Stimulated activated CD8-positive, alpha-beta memory T cell treated with anti-CD3 and anti-CD28 coated beads, Interleukin-4, amount 100 ng/mL, for 4 hours (primary cell): ENCODE data around the gene NXPH4.
A peak's percentile ranks its signal among the peaks of the same experiment; 100 is the strongest.

ENCODE experiments used
- DNase-seq, 2 donors: peaks; one replicate each; pipeline ENCODE4 v3.0.0-alpha.2; 2020; ENCODE audit warnings: low read depth in 2 of 2, low spot score in 1 of 2

The NXPH4 gene

DNA sequence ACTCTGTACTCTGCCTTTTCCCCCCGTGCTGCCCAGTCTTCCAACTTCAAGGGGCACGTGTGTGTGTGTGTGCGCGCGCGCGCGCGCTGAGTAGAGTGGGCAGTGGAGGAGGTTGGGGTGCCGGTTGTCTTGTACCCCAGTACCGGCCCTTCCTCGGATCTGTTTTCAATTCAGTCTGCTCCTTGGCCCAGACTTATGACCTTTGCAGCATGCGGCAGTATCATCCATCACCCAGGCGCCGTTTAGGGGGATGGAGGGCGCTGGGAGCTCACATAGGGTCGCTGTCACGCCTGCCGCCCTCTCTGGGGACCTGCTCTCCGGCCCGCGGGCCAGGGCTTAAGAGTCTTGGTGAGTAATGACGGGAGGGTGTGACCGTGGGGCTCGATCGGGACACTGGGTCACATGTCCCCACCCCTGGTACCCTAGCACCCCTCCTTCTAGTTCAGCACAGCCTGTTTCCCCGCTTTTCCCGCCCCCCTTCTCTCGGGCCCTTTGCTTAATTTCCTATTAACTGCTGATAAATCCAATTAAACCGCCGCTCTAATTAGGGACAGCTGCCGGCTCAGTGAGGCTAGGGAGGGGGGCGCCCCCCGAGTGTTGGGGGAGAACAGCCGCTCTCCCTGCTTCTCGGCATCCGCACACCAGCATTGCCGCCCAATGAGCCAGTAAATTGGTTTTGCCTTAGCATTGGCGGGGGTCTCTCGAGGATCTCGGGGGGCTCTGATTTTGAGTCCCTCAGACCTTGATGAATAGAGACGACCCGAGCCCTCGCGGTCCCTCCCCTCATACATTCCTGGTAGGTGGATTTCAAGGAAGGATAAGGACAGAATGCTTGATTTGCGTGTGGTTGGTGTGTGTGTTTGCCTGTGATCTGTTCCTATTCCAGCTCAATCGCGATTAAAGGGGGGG lies 25.1 kb downstream of the NXPH4 start:
- no peak for DNase-seq

DNA sequence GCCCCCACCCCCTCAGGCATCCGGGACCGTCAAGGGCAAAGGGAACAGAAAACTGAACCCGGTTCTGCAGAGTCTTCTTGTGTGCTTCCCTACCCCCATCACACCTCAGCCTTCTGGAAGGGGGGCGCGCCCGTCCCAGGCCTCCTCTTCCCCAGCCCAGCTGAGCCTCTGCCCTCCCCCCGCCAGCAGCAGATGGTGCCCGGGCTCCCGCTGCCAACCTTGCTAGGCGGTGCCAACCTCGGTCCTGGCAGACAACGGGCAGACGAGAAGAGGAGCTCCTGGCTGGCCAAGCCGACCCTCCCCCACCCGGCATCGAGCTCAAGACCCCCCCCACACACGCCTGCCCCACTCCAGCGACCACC lies 25.7 kb downstream of the NXPH4 start:
- no peak for DNase-seq

DNA sequence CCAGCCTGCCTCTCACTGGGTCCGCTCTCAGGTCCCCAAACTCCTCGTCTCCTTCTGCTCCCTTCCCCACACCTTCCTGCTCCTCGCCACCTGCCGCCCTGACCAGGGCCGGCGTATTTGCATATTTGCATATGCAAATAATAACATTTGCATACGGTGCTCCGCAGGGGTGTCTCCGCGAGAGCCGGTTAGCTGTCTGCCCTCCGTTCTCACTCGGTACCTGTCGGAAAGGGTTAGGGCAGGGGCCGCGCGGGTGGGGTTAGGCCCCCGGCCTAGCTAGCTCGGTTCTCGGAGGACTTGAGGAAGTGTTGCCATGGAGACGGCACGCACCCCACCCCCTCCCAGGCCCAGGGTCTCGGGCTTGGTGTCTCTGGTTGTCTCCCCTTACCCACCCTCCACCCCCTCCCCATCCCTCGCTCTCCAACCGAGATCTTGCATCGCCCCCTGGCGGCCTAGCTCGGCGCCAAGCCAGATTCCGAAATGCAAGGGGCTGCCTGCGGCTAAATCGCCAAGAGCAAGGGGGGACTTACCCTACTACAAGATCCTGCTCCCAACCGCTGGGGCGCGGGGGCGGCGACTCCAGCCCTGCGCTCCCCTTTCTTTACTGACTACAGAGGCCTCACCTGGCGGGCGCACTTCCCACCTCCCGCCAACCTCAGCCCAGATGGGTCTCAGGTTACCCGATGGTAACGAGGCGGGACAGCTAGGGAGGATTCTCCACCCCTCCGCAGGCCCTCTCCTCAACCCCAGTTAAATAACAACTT lies 26.3 kb downstream of the NXPH4 start:
- no peak for DNase-seq

DNA sequence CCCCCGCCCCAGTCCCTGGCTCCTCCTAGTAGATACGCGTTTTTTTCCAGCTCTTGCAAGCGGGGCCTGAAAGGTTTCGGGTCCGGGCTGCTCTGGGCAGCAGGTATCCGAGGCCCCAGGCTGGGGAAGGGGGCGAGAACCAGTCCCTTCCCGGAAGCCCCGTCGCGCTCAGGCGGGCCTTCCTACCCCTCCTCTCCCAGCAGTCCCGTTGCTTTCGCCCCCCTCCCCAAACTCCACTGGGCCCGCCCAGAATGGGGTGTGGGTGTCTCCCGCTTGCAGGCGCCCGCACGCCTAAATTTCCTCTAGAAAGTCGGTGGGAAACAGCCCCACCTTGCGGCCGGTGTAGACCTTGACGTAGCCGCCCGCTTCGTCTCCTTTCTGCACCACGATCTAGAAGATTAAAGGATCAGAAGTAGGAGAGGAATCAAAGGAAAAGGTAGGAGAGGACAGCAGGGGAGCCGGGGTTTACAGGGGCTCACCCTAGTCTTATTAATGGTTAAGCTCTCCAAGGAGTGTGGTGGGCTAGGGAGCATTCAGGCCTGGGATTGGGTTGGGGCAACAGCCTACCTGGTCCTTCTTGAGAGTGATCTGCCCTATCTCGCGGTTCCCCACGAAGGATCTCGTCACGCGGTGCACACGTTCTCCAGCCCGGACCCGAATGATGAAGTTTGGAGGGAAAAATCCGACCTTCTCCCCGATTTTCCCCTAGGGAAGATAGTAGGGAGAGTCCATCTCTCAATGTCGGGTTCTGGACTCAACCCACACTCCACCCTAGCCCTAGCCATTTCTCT lies 27.1 kb downstream of the NXPH4 start:
- peak in 1 of 2 donors; percentile 78 for DNase-seq

DNA sequence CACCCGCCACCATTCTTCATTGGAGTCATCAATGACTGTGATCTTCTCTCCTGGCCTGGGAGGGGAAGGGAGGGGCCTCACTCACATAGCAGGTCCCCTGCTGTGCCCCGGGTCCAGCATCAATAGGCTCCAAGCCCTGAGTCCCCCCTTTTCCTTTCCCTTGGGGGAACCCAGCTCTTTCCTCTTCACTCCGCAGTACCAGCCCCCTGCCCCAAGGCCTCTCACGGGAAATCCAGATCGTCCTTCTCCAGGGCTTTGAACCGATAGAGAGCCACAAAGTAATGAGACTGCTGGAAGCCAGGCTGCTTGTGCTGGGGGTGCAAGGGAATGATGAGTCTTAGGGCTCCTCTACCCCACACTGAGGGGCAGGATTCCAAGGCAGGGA lies 27.7 kb downstream of the NXPH4 start:
- DNase-seq = no peak

- no peak for DNase-seq
Measured at GRCh38 chr12:57247041-57247440, 30.4 kb downstream of the NXPH4 start.

DNA sequence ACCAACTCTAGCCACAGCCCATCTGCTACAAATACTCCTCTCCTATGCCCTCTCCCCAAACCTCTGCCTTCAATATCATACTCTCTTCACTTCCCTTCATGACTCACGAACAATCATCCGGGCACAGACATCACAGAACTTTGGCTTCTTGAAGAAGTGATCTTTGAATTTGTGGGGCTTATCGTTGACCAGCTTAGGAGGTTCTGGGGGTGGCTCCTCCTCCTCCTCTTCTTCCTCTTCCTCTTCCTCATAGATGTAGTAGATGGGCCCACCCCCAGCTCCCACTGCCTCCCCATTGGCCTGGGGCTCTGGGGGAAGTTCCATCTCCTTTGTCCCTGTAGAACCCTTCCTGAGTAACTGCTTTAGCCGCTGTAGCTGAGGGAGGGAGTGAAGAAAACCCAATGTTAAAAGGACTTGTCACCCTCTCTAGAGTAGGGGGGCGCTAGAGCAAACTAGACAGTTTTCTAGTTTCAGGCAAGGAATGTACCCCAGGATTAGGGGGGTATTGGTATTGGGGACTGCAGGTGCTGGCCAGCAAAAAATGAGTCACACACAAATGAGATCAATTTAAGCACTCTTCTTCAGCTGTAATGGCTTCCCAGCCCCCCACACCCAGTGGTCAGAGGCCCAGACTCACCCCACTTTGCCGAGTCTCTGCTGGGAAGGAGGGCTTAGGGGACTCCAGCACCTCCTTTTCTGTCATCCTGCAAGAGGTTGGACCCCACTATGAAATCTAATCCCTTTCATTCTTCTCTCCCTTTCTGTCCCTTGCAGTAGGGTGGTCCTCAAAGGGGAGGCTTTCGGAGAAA lies 32.5 kb downstream of the NXPH4 start:
- DNase-seq = no peak

GRCh38 chr12:57250541-57250940 lies 33.9 kb downstream of the NXPH4 start:
- no peak for DNase-seq

DNA sequence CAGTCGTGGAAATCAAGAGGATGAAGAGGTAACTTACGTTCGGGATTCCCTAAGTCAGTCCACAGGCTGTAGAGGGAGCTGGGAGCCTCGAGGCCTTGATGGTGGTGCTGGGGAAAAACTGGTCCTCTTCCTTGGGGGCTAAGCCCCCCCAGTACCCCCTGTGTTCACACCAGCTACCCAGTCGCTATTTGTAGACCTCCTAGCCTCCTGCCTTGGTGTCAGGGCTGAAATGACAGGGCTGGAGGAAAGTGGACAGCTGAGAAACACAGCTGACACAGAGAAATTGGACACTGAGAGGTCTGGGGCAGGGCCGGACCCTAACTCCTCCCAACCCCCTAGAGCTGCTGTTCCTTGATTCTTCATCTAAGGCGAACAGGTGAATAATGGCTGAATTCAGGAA lies 34.4 kb downstream of the NXPH4 start, which contains the start of gene STAC3:
Gene STAC3 (minus strand): TSS at position 232 of the 400 bp plus-strand sequence. CDS start 1,551 bp downstream, outside the sequence.
- no peak for DNase-seq

DNA sequence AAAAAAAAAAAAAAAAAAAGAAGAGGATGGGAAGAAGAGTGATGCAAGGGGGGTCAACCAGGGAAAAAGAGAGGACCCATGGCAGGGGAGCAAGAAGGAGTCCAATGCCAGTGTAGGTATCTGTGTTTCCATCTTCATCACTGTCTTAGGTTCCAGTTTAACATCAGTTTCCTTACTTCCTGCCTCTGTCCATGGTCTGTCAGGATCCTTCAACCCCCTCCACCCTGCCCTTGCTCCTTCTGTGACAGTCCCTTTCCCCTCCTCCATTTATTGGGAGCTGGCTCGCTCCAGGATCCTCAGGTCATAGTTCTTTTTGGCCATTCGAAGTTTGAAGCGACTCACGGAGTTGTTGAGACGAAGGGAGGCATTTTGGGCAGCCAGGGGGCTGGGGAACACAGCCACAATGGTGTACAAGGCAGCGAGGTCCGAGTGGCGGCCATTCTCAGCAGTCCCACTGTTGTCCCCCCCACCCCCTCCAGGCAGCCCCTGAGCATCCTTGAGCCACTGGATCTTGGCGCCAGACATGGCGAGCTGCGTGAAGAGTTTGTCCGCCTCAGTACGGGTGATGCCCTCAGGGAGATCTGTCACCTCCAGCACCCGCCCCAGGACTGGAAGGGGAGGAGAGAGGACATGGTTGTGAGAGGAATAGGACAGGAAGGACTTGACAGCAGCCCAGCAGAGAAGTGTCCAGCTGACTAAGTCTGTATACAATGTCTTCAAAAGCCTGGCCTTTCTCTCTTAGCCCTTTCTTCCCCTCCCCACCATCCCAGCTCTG lies 38.1 kb downstream of the NXPH4 start:
- DNase-seq = no peak

DNA sequence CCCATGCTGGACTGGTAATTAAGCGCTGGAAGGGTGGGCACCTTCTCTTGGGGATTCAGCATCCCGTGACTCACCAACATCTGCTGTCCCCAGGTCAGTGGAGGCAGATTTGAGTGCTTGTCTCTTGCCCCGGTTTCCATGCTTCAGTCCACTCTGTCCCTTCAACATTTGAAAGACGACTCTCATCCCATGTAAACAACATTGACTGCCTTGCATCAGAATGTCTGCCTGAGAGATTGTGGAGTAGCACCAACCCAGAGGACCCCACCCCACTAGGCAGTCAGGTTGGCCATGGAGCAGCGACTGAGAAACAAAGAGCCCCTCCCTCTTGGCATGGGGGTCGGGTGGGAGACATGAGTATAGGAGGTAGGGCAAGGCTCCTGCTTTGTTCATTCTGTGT lies 39.3 kb downstream of the NXPH4 start:
- no peak for DNase-seq

- no peak for DNase-seq
Measured at GRCh38 chr12:57258977-57259970, 42.7 kb downstream of the NXPH4 start.

- DNase-seq = no peak
Measured at GRCh38 chr12:57260366-57260765, 43.8 kb downstream of the NXPH4 start.

GRCh38 chr12:57261428-57261865 lies 44.9 kb downstream of the NXPH4 start:
- no peak for DNase-seq

DNA sequence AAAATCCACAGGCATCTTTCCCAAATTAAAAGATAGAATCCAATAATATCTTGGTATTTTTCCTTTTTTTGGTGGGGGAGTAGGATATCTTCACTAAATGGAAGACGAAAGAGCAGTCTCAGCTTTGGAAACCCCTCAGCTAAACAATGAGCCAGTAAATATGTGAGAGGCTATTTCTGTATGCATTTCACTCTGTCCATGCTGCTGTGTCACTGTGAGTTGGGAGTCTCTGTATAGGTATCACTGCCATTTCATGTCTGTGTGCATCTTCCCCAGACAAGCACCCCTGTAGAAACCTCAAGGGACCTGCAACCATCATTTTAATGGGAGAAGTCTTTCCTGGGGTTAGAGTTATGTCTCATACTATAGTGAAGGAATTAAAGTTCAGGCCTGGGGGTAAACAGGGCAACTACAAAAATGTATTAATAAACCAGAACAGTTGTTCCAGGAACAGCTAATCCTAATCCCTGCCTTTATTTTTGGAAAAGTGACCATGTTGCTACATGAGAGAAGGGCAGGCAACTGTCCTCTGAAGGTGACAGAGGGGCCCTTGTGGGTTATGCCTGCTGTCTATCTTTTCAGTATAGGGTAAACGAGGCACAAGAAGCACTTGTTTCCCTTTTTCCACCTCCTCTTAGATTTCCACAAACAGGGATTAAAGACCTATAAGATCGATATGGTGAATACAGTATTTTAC lies 45.7 kb downstream of the NXPH4 start:
- DNase-seq = no peak

DNA sequence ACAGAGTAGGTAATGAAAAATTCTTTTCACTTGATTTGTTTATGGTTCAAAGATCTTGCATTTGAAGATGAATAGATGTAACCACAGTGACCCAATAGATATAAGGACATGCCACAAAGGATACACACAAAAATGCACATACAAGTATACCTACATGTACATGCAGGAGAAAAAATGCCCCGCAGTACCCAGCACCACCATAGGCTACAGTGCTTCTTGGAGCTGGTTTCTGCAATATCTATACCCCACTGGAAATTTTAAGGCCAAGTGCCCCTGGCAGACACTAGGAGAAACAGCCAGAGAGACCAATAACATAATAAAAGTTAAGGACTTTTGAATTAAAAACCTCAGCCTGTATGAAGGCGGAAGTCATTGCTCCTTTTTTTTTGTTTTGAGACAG lies 46.5 kb downstream of the NXPH4 start:
- DNase-seq = no peak

DNA sequence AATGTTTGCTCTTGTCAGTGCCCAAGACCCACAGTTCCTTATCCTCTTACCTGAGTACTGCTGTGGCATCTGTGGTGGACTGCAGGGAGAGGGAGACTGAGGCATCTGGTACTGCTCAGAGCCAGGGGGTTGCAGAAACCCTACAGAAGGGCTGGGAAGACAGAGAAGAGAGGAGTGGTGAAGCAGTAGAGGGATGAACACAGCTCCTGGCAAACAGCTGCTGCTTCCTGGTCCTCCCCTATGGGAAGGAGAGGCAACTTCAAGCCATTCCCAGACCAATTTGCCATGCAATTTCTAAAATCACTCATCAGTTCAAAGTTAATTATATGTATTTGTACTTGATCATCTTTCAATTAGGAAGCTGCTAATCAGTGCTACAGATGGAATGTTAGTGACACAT lies 50.1 kb downstream of the NXPH4 start:
- no peak for DNase-seq

- DNase-seq = no peak
Measured at GRCh38 chr12:57268264-57268663, 51.7 kb downstream of the NXPH4 start.
